ENCODE results near the gene AGMAT.

- no peak for TF ChIP-seq CTCF (IDR thresholded peaks at IDR 0.05; ENCODE audit: borderline replicate concordance, extremely low read depth, low read length, poor library complexity, severe bottlenecking)
- TF ChIP-seq EZH2 (IDR thresholded peaks at IDR 0.05; ENCODE audit: borderline replicate concordance, low read depth, low read length, severe bottlenecking), result no peak
Measured at GRCh38 chr1:15550573-15550972, 34.3 kb downstream of the AGMAT start.
